Neuronal stem cell (in vitro differentiated cells): ENCODE data around the gene SART1.

ENCODE experiments used
- DNase-seq: peaks from one replicate; pipeline ENCODE4 v3.0.0-alpha.2; 2013; ENCODE audit warnings: low spot score
- H2AFZ ChIP-seq: one replicate; pipeline ENCODE4 v1.6.1; 2013; ENCODE audit warnings: mild to moderate bottlenecking, low read length, inconsistent platforms
- H2AK5ac ChIP-seq: 2 replicates; pipeline ENCODE4 v1.6.1; 2013; ENCODE audit warnings: low read depth, mild to moderate bottlenecking, inconsistent platforms, low read length, moderate library complexity, mixed read lengths
- H2BK120ac ChIP-seq: 2 replicates; pipeline ENCODE4 v1.6.1; 2013; ENCODE audit warnings: low read depth, mild to moderate bottlenecking, inconsistent platforms, low read length, moderate library complexity, mixed read lengths
- H2BK12ac ChIP-seq: one replicate; pipeline ENCODE4 v1.6.1; 2013; ENCODE audit warnings: low read length, inconsistent platforms
- H2BK15ac ChIP-seq: 2 replicates; pipeline ENCODE4 v1.6.1; 2013; ENCODE audit warnings: mild to moderate bottlenecking, low read length, inconsistent platforms, mixed read lengths
- H2BK5ac ChIP-seq: one replicate; pipeline ENCODE4 v1.6.1; 2013; ENCODE audit warnings: inconsistent platforms, mild to moderate bottlenecking, low read length, moderate library complexity
- H3K14ac ChIP-seq: one replicate; pipeline ENCODE4 v1.6.1; 2013; ENCODE audit warnings: low read length, inconsistent platforms
- H3K18ac ChIP-seq: 2 replicates; pipeline ENCODE4 v1.6.1; 2013; ENCODE audit warnings: low read length, inconsistent platforms
- H3K23ac ChIP-seq: 2 replicates; pipeline ENCODE4 v1.6.1; 2013; ENCODE audit warnings: low read depth, mild to moderate bottlenecking, mixed read lengths, low read length, inconsistent platforms; ENCODE audit not compliant: poor library complexity
- H3K27ac ChIP-seq: replicated peaks from 3 replicates; pipeline ENCODE4 v1.5.1; 2013; ENCODE audit warnings: low read length, inconsistent platforms
- H3K27me3 ChIP-seq, 3 experiments: 2 replicates each; pipeline ENCODE4 v1.6.1; 2013; ENCODE audit warnings: low read length in 3 of 3, mild to moderate bottlenecking in 2 of 3, inconsistent platforms in 1 of 3, low read depth in 1 of 3, mixed read lengths in 1 of 3, moderate library complexity in 1 of 3; ENCODE audit not compliant: control insufficient read depth in 3 of 3, insufficient read depth in 3 of 3
- H3K36me3 ChIP-seq, 2 donors: replicated peaks in 1 of 2; 2 replicates each; pipeline ENCODE4 v1.6.1; 2013; ENCODE audit warnings: low read length in 2 of 2; ENCODE audit not compliant: control insufficient read depth in 2 of 2, insufficient read depth in 2 of 2
- H3K4ac ChIP-seq: 2 replicates; pipeline ENCODE4 v1.6.1; 2013; ENCODE audit warnings: inconsistent platforms, mild to moderate bottlenecking, low read length, moderate library complexity
- H3K4me1 ChIP-seq, 2 donors: 1 replicate in 1 of 2; 2 replicates in 1 of 2; pipeline ENCODE4 v1.6.1; 2013; ENCODE audit warnings: low read length in 2 of 2, low read depth in 1 of 2; ENCODE audit not compliant: control insufficient read depth in 2 of 2, insufficient read depth in 1 of 2
- H3K4me2 ChIP-seq: one replicate; pipeline ENCODE4 v1.6.1; 2013; ENCODE audit warnings: mild to moderate bottlenecking, low read length, inconsistent platforms; ENCODE audit not compliant: insufficient read depth, poor library complexity, severe bottlenecking
- H3K4me3 ChIP-seq, 2 donors: 2 replicates each; pipeline ENCODE4 v1.5.1; 2013; ENCODE audit warnings: low read length in 2 of 2, mild to moderate bottlenecking in 2 of 2, inconsistent platforms in 1 of 2, moderate library complexity in 1 of 2
- H3K79me1 ChIP-seq: one replicate; pipeline ENCODE4 v1.6.1; 2013; ENCODE audit warnings: low read depth, mild to moderate bottlenecking, inconsistent platforms, low read length, moderate library complexity
- H3K9ac ChIP-seq: one replicate; pipeline ENCODE4 v1.6.1; 2013; ENCODE audit warnings: mild to moderate bottlenecking, low read depth, low read length, inconsistent platforms; ENCODE audit not compliant: poor library complexity
- H3K9me3 ChIP-seq, 2 donors: replicated peaks in 1 of 2; 2 replicates each; pipeline versions ENCODE3 to v1.6.1; 2013; ENCODE audit warnings: low read length in 2 of 2, mild to moderate bottlenecking in 2 of 2, inconsistent platforms in 1 of 2, low read depth in 1 of 2, mixed read lengths in 1 of 2, moderate library complexity in 1 of 2; ENCODE audit not compliant: control insufficient read depth in 2 of 2, insufficient read depth in 1 of 2
- H4K8ac ChIP-seq: one replicate; pipeline ENCODE4 v1.6.1; 2013; ENCODE audit warnings: low read depth, mild to moderate bottlenecking, inconsistent platforms, low read length, moderate library complexity
- H4K91ac ChIP-seq: one replicate; pipeline ENCODE4 v1.6.1; 2013; ENCODE audit warnings: low read length, low read depth, mild to moderate bottlenecking, inconsistent platforms; ENCODE audit not compliant: poor library complexity
- WGBS, 2 donors: extraction: QIAGEN DNeasy Blood & Tissue Kit; methylation state at CpG; one replicate each; pipeline ENCODE4 v1.1.7; 2013; ENCODE audit warnings: missing lambda C conversion rate in 2 of 2, mixed read lengths in 1 of 2; ENCODE audit not compliant: insufficient read length in 2 of 2, insufficient replicate concordance in 1 of 2; ENCODE audit errors: extremely low coverage in 2 of 2; 5-methylcytosine and 5-hydroxymethylcytosine counted together

The SART1 gene

GRCh38 chr11:65982824-65983588 lies 21.5 kb downstream of the SART1 start:
- Histone ChIP-seq H2BK15ac (no peak overlapping the region), H2BK5ac (no peak overlapping the region), H4K8ac (no peak overlapping the region), H3K14ac (no peak overlapping the region), H3K36me3 (peaks cover 7 to 23% of the 10 kb centered on the region in 2 donors), H2AK5ac (no peak overlapping the region), H3K27me3 (no peaks in the 10 kb centered on the region), H3K79me1 (no peaks in the 10 kb centered on the region), H2BK120ac (no peak overlapping the region), H3K4me2 (no peak overlapping the region), H3K4me3 (no peak overlapping the region), H3K23ac (no peak overlapping the region), H3K9ac (peak overlapping the region; percentile 27), H3K4ac (no peak overlapping the region), H3K9me3 (no peaks in the 10 kb centered on the region), H4K91ac (no peak overlapping the region), H2AFZ (no peak overlapping the region), H3K27ac (no peak overlapping the region), H3K18ac (no peak overlapping the region), H2BK12ac (no peak overlapping the region), H3K4me1 (no peaks in the 10 kb centered on the region)
- no CpG with 5 or more reads among the region's 22 CpGs for WGBS, 2 donors
- DNase-seq: no peak

DNA sequence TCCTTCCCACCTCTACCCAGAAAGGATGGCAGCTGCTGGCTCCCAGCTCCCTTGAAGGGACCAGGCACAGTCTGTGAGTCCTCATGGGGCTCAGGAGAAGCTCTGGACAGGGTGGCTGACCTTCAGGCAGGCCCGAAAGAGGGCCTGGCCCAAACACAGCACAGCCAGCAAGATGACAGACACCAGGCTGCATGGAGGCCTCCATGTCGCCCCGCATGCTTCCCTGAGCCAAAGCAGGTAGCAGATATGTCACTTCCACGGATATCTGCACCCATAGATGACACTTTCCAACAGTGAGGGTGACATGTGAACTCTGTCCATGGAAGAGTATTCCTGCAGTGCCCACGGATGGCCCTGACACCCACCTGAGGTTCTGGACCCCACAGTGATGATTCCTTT lies 22.1 kb downstream of the SART1 start:
- Histone ChIP-seq H2AFZ (no peak overlapping the region), H3K4ac (no peak overlapping the region), H3K27me3 (no peaks in the 10 kb centered on the region), H3K36me3 (peaks cover 6 to 17% of the 10 kb centered on the region in 2 donors), H3K4me1 (no peaks in the 10 kb centered on the region), H3K9me3 (no peaks in the 10 kb centered on the region), H4K91ac (no peak overlapping the region), H3K4me2 (no peak overlapping the region), H3K14ac (no peak overlapping the region), H3K9ac (peak overlapping the region; percentile 27), H3K79me1 (no peaks in the 10 kb centered on the region), H3K27ac (no peak overlapping the region), H4K8ac (no peak overlapping the region), H3K23ac (peak overlapping the region; percentile 1), H3K4me3 (no peak overlapping the region), H2AK5ac (no peak overlapping the region), H2BK12ac (no peak overlapping the region), H2BK120ac (no peak overlapping the region), H3K18ac (no peak overlapping the region), H2BK15ac (no peak overlapping the region), H2BK5ac (no peak overlapping the region)
- DNase-seq: no peak
- no CpG with 5 or more reads among the region's 5 CpGs for WGBS, 2 donors

DNA sequence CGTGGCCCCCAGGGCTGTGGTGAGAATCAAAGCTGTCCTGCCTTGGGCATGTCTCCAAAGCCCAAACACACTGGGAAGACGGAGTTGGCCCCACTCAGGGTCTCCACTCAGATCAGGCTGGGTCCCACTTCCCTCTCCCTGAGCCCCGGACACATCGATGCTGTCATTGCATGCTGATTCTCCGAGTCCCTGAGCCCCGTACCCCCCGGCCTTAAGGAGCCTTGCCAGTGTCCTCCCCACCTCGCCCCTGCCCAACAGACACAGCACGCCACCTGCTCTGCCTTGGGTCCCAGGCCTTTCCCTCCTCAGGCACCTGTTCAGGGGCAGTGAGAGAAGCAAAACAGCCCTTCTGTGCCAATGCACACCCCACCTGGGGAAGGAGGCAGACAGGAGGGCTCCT lies 25.8 kb downstream of the SART1 start:
- no peak overlapping the region for H3K14ac ChIP-seq
- H3K9ac ChIP-seq: peak overlapping the region; percentile 2
- no peak overlapping the region for H2AFZ ChIP-seq
- no peaks in the 10 kb centered on the region for H3K9me3 ChIP-seq
- peak overlapping the region; percentile 25 for H3K23ac ChIP-seq
- H3K4me3 ChIP-seq: no peak overlapping the region
- WGBS, 2 donors: no CpG with 5 or more reads among the region's 9 CpGs
- no peaks in the 10 kb centered on the region for H3K4me1 ChIP-seq
- no peaks in the 10 kb centered on the region for H3K27me3 ChIP-seq
- no peaks in the 10 kb centered on the region for H3K79me1 ChIP-seq
- H3K27ac ChIP-seq: no peak overlapping the region
- no peak overlapping the region for H2BK120ac ChIP-seq
- H2BK12ac ChIP-seq: no peak overlapping the region
- H2BK5ac ChIP-seq: no peak overlapping the region
- no peak overlapping the region for H4K91ac ChIP-seq
- H4K8ac ChIP-seq: no peak overlapping the region
- H2BK15ac ChIP-seq: peak overlapping the region; percentile 71
- peak overlapping the region; percentile 1 for H2AK5ac ChIP-seq
- H3K4ac ChIP-seq: no peak overlapping the region
- H3K18ac ChIP-seq: no peak overlapping the region
- peaks cover 1 to 11% of the 10 kb centered on the region in 2 donors for H3K36me3 ChIP-seq
- H3K4me2 ChIP-seq: no peak overlapping the region
- DNase-seq: no peak

GRCh38 chr11:65988791-65989592 lies 27.5 kb downstream of the SART1 start:
- H3K27ac ChIP-seq: no peak overlapping the region
- H3K4me1 ChIP-seq: no peaks in the 10 kb centered on the region
- H2BK120ac ChIP-seq: no peak overlapping the region
- H3K9me3 ChIP-seq: no peaks in the 10 kb centered on the region
- no peak overlapping the region for H2AK5ac ChIP-seq
- H3K27me3 ChIP-seq: no peaks in the 10 kb centered on the region
- H2BK15ac ChIP-seq: no peak overlapping the region
- no peak overlapping the region for H3K9ac ChIP-seq
- peak; percentile 93 for DNase-seq
- H3K18ac ChIP-seq: no peak overlapping the region
- no peaks in the 10 kb centered on the region for H3K79me1 ChIP-seq
- no peak overlapping the region for H4K91ac ChIP-seq
- no peak overlapping the region for H3K4me3 ChIP-seq
- peaks cover 1 to 11% of the 10 kb centered on the region in 2 donors for H3K36me3 ChIP-seq
- no peak overlapping the region for H3K23ac ChIP-seq
- H2BK5ac ChIP-seq: no peak overlapping the region
- peak overlapping the region; percentile 2 for H2AFZ ChIP-seq
- H4K8ac ChIP-seq: no peak overlapping the region
- H2BK12ac ChIP-seq: no peak overlapping the region
- no peak overlapping the region for H3K4ac ChIP-seq
- H3K4me2 ChIP-seq: no peak overlapping the region
- WGBS, 2 donors: no CpG with 5 or more reads among the region's 10 CpGs
- no peak overlapping the region for H3K14ac ChIP-seq
